Liver (tissue), 9 donors: ENCODE data around the gene ACTRT2. TPM values are rescaled to one million over a fixed set of nuclear protein-coding genes. Genes with fewer than 3 reads are reported as not detected.

Source experiments
- DNase-seq: peaks from one replicate; pipeline ENCODE4 v3.0.0-alpha.2; 2017; ENCODE audit warnings: low spot score
- H3K27ac ChIP-seq, 2 donors: one replicate each; pipeline ENCODE4 v1.7.0; 2013; ENCODE audit warnings: inconsistent platforms in 2 of 2, low read length in 2 of 2, control low read depth in 1 of 2, low read depth in 1 of 2, mild to moderate bottlenecking in 1 of 2
- H3K27me3 ChIP-seq, 4 donors: one replicate each; pipeline versions ENCODE4 v1.6.1 to v1.7.0; 2013; ENCODE audit warnings: low read length in 3 of 4, inconsistent platforms in 1 of 4, mild to moderate bottlenecking in 1 of 4, moderate library complexity in 1 of 4; ENCODE audit not compliant: control insufficient read depth in 4 of 4, insufficient read depth in 4 of 4
- H3K36me3 ChIP-seq, 4 donors: one replicate each; pipeline versions ENCODE4 v1.6.1 to v1.7.0; 2013; ENCODE audit warnings: low read length in 3 of 4, mild to moderate bottlenecking in 3 of 4, low read depth in 1 of 4, moderate library complexity in 1 of 4; ENCODE audit not compliant: control insufficient read depth in 4 of 4, insufficient read depth in 3 of 4
- H3K4me1 ChIP-seq, 4 donors: one replicate each; pipeline versions ENCODE4 v1.6.1 to v1.7.0; 2013; ENCODE audit warnings: low read length in 3 of 4, mild to moderate bottlenecking in 3 of 4, moderate library complexity in 1 of 4; ENCODE audit not compliant: control insufficient read depth in 4 of 4, insufficient read depth in 4 of 4
- H3K4me3 ChIP-seq, 3 donors: one replicate each; pipeline versions ENCODE4 v1.6.1 to v1.7.0; 2013; ENCODE audit warnings: low read length in 3 of 3, control low read depth in 1 of 3, low read depth in 1 of 3, mild to moderate bottlenecking in 1 of 3
- H3K9ac ChIP-seq, 2 donors: one replicate each; pipeline ENCODE4 v1.7.0; 2013; ENCODE audit warnings: low read length in 2 of 2, mild to moderate bottlenecking in 2 of 2, moderate library complexity in 2 of 2, control low read depth in 1 of 2, low read depth in 1 of 2
- H3K9me3 ChIP-seq, 4 donors: one replicate each; pipeline versions ENCODE4 v1.6.1 to v1.7.0; 2013; ENCODE audit warnings: low read length in 3 of 4; ENCODE audit not compliant: control insufficient read depth in 4 of 4
- FOXA2 ChIP-seq: IDR thresholded peaks from 2 replicates; pipeline ENCODE4 v1.6.1; 2016; ENCODE audit warnings: antibody characterized with exemption
- GABPA ChIP-seq, 2 donors: IDR thresholded peaks in 1 of 2; conservative IDR thresholded peaks in 1 of 2; 2 replicates each; pipeline ENCODE4 v1.6.1; 2016; ENCODE audit warnings: antibody characterized with exemption in 2 of 2, mild to moderate bottlenecking in 1 of 2, moderate library complexity in 1 of 2
- HNF4A ChIP-seq, 2 donors: conservative IDR thresholded peaks; 2 replicates each; pipeline ENCODE4 v1.6.1; 2016; ENCODE audit warnings: antibody characterized with exemption in 2 of 2, mild to moderate bottlenecking in 2 of 2
- HNF4G ChIP-seq: IDR thresholded peaks from 2 replicates; pipeline ENCODE4 v1.6.1; 2016; ENCODE audit warnings: antibody characterized with exemption
- JUND ChIP-seq, 2 donors: IDR thresholded peaks; 2 replicates each; pipeline ENCODE4 v1.6.1; 2016; ENCODE audit warnings: antibody characterized with exemption in 2 of 2
- MAX ChIP-seq: IDR thresholded peaks from 2 replicates; pipeline ENCODE4 v1.6.1; 2016; ENCODE audit warnings: antibody characterized with exemption
- NR2F2 ChIP-seq: IDR thresholded peaks from 2 replicates; pipeline ENCODE4 v1.6.1; 2016; ENCODE audit warnings: antibody characterized with exemption
- RAD21 ChIP-seq, 2 donors: IDR thresholded peaks; 2 replicates each; pipeline ENCODE4 v1.6.1; 2016; ENCODE audit warnings: antibody characterized with exemption in 2 of 2, mild to moderate bottlenecking in 2 of 2
- WGBS: extraction: QIAGEN DNeasy Blood & Tissue Kit; methylation state at CpG from one replicate; pipeline ENCODE4 v1.1.7; 2013; 5-methylcytosine and 5-hydroxymethylcytosine counted together
- polyA plus RNA-seq, 2 donors: library from polyadenylated mRNA; stranded (reverse) in 1 of 2; unstranded in 1 of 2; fragments of 200-250 nt in 1 of 2; fragments of >200 nt in 1 of 2; fragmentation: Nextera tagmentation in 1 of 2; extraction: Ambion mirVana in 1 of 2; gene quantifications; one replicate each; pipeline versions ENCODE4 v1.2.1 to v1.2.3, GENCODE V29; 2013 to 2015
- total RNA-seq, 2 donors: library from RNA; depleted of rRNA; stranded (reverse); fragments of >200 nt; gene quantifications; one replicate each; pipeline ENCODE4 v1.2.3, GENCODE V29; 2014
- TF ChIP-seq, protein P1 (sequence below): fragments of 150-350 bp; IDR thresholded peaks from 2 replicates; pipeline ENCODE4 v1.5.1; 2017; ENCODE audit warnings: improper control_type of control experiment, low read depth, low read length; ENCODE audit not compliant: missing input control
- TF ChIP-seq, protein P2 (sequence below): IDR thresholded peaks from 2 replicates; pipeline ENCODE4 v1.6.1; 2016; ENCODE audit warnings: antibody characterized with exemption, mild to moderate bottlenecking
- TF ChIP-seq, protein P3 (sequence below): IDR thresholded peaks from 2 replicates; pipeline ENCODE4 v1.6.1; 2016; ENCODE audit warnings: antibody characterized with exemption
- donor health status: healthy.
- donor health status: healthy.
- donor health status: healthy.
- donor health status: healthy.
- donor health status: healthy.

The ACTRT2 gene
- total and polyA plus RNA-seq, 4 donors = not detected

DNA sequence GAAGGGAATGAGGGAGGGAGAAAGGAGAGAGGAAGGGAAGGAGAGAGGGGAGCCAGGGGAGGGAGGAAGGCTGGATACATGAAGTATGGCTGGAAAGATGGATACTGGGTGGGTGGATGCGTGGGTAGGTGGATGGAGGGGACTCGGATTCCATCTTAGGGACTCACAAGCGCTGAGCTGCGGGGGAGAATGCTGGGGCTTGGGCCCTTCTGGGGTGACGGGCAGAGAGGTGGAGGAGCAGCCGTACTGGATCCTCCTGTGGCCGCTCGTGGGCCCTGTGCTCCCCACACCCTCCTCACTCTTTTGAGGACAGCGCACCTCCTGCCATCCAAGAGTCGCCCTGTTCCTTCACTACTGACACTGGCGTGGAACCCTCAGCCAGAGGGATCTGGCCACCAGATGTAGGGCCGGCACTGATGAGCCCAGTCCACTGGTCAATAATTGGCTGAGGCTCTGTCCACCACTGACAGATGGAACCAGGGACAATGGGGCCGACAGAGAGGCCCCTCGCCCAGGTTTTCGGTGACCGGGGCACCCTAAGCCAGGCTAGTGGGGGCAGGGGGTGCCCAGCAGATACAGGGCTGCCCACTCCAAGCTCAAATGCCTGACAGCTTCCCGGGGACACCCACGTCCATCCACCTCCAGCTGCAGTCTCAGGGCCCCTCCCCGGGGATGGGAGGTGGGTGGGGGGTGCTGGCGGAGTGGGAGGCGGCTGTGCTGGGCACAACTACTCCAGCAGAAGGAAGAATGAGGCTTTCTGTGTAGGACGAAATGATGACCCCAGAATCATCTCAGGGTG is 4.4 kb upstream of the ACTRT2 start:
- Histone ChIP-seq H3K36me3 (no peaks in the 10 kb centered on the region), H3K9me3 (no peaks in the 10 kb centered on the region), H3K27me3 (peaks cover 0 to 5% (median under 1%) of the 10 kb centered on the region in 4 donors), H3K4me1 (no peaks in the 10 kb centered on the region), H3K9ac (no peak overlapping the region), H3K4me3 (no peak overlapping the region), H3K27ac (no peak overlapping the region)
- TF ChIP-seq HNF4A (conservative IDR thresholded peaks at IDR 0.05) (no peak), RAD21 (IDR thresholded peaks at IDR 0.05) (no peak), HNF4G (no peak), NR2F2 (no peak), FOXA2 (no peak), JUND (IDR thresholded peaks at IDR 0.05) (no peak)
- TF ChIP-seq, protein P1, sequence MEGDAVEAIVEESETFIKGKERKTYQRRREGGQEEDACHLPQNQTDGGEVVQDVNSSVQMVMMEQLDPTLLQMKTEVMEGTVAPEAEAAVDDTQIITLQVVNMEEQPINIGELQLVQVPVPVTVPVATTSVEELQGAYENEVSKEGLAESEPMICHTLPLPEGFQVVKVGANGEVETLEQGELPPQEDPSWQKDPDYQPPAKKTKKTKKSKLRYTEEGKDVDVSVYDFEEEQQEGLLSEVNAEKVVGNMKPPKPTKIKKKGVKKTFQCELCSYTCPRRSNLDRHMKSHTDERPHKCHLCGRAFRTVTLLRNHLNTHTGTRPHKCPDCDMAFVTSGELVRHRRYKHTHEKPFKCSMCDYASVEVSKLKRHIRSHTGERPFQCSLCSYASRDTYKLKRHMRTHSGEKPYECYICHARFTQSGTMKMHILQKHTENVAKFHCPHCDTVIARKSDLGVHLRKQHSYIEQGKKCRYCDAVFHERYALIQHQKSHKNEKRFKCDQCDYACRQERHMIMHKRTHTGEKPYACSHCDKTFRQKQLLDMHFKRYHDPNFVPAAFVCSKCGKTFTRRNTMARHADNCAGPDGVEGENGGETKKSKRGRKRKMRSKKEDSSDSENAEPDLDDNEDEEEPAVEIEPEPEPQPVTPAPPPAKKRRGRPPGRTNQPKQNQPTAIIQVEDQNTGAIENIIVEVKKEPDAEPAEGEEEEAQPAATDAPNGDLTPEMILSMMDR = no peak
- TF ChIP-seq, protein P2, sequence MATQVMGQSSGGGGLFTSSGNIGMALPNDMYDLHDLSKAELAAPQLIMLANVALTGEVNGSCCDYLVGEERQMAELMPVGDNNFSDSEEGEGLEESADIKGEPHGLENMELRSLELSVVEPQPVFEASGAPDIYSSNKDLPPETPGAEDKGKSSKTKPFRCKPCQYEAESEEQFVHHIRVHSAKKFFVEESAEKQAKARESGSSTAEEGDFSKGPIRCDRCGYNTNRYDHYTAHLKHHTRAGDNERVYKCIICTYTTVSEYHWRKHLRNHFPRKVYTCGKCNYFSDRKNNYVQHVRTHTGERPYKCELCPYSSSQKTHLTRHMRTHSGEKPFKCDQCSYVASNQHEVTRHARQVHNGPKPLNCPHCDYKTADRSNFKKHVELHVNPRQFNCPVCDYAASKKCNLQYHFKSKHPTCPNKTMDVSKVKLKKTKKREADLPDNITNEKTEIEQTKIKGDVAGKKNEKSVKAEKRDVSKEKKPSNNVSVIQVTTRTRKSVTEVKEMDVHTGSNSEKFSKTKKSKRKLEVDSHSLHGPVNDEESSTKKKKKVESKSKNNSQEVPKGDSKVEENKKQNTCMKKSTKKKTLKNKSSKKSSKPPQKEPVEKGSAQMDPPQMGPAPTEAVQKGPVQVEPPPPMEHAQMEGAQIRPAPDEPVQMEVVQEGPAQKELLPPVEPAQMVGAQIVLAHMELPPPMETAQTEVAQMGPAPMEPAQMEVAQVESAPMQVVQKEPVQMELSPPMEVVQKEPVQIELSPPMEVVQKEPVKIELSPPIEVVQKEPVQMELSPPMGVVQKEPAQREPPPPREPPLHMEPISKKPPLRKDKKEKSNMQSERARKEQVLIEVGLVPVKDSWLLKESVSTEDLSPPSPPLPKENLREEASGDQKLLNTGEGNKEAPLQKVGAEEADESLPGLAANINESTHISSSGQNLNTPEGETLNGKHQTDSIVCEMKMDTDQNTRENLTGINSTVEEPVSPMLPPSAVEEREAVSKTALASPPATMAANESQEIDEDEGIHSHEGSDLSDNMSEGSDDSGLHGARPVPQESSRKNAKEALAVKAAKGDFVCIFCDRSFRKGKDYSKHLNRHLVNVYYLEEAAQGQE = no peak
- TF ChIP-seq, protein P3, sequence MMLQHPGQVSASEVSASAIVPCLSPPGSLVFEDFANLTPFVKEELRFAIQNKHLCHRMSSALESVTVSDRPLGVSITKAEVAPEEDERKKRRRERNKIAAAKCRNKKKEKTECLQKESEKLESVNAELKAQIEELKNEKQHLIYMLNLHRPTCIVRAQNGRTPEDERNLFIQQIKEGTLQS = no peak
- WGBS = 75% methylated on average over 22 of the region's 22 CpGs
- DNase-seq = no peak

DNA sequence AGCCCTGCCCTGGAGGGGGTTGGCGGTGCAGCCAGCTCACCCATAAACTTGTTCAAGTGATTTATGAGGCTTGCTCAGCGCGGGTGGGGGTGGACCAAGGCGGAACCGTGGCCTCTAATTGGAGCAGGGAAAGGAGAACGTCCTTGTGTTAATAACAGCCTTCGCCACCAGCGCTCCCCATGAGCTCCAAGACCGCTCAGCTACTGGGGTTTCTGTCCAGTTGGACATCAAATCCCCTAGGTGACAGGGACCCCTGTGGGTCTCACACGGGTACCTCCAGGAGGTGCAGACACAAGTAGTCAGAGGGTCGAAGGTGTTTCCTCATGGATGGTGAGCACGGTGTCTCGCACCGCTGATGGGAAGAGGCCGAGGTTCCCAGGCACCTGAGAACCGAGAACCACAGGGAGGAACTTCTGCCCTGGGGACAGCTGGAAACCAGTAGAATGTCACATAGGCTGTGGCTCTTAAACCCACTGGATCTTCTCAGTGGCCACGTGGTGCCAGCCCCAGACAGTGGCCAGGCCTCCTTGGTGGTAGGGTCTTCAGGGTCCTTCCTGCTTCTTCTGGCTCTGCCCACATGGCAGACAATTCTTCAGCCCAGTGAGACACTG is 3.7 kb upstream of the ACTRT2 start:
- no peak for TF ChIP-seq HNF4G
- no peak for TF ChIP-seq GABPA (IDR thresholded peaks at IDR 0.05 in 1 of 2, conservative IDR thresholded peaks at IDR 0.05 in 1 of 2)
- TF ChIP-seq MAX = no peak

More for the DNA sequence above, 3.7 kb upstream of the ACTRT2 start:
- Histone ChIP-seq H3K9me3 (no peaks in the 10 kb centered on the region), H3K9ac (no peak overlapping the region), H3K36me3 (no peaks in the 10 kb centered on the region), H3K27me3 (peaks cover 0 to 4% (median under 1%) of the 10 kb centered on the region in 4 donors), H3K4me3 (no peak overlapping the region), H3K4me1 (no peaks in the 10 kb centered on the region), H3K27ac (no peak overlapping the region)
- no peak for DNase-seq
- 77% methylated on average over 17 of the region's 17 CpGs for WGBS
